Caco-2 (cell line): Measurements from ENCODE around the gene ALOX5. TPM values are rescaled to one million over a fixed set of nuclear protein-coding genes. Genes with fewer than 3 reads are reported as not detected.

Source experiments
- BruUV-seq: library from RNA; stranded (reverse); fragments of 400-500 nt; replicated peaks from 2 replicates; lab custom pipeline; 2021; lab: Mats Ljungman, UMichigan
- CTCF ChIA-PET: fragments of 300-600 bp; sonication (Branson Sonifier 250); formaldehyde crosslinking; loops from one replicate; lab custom pipeline; 2022; ENCODE audit warnings: antibody characterized with exemption; lab: Charles Lee
- POLR2A ChIA-PET: fragments of 300-600 bp; sonication (Branson Sonifier 250); formaldehyde crosslinking; loops from one replicate; lab custom pipeline; 2022; ENCODE audit warnings: antibody characterized with exemption; lab: Charles Lee
- DNase-seq, 2 experiments: peaks; one replicate each; pipeline versions ENCODE4 v3.0.0 to v3.0.0-alpha.2; 2020 to 2022
- H3K27me3 ChIP-seq: replicated peaks from 2 replicates; pipeline ENCODE4 v1.6.0; 2011; ENCODE audit warnings: low read length; ENCODE audit not compliant: control insufficient read depth, insufficient read depth
- H3K36me3 ChIP-seq: 2 replicates; pipeline ENCODE4 v1.5.1; 2011; ENCODE audit warnings: low read length; ENCODE audit not compliant: control insufficient read depth, insufficient read depth
- H3K4me1 ChIP-seq: fragments of 250-450 bp; sonication (Bioruptor Pico); 2 replicates; pipeline ENCODE4 v1.5.1; 2020; ENCODE audit warnings: mild to moderate bottlenecking
- H3K4me3 ChIP-seq: 2 replicates; pipeline ENCODE4 v1.5.1; 2011; ENCODE audit warnings: low read depth, mild to moderate bottlenecking, control low read depth, low read length
- H3K9me3 ChIP-seq: fragments of 250-450 bp; sonication (Bioruptor Pico); 2 replicates; pipeline ENCODE4 v1.5.1; 2020; ENCODE audit warnings: mild to moderate bottlenecking, moderate library complexity
- H3K27ac Mint-ChIP-seq: one replicate; pipeline ENCODE4 v1.8.0; 2022; ENCODE audit warnings: mixed read lengths; ENCODE audit not compliant: unreplicated experiment
- H3K27me3 Mint-ChIP-seq: one replicate; pipeline ENCODE4 v1.8.0; 2022; ENCODE audit warnings: mixed read lengths; ENCODE audit not compliant: insufficient read depth, unreplicated experiment
- H3K36me3 Mint-ChIP-seq: one replicate; pipeline ENCODE4 v1.8.0; 2022; ENCODE audit warnings: mild to moderate bottlenecking, mixed read lengths; ENCODE audit not compliant: insufficient read depth, unreplicated experiment
- H3K4me1 Mint-ChIP-seq: one replicate; pipeline ENCODE4 v1.8.0; 2022; ENCODE audit warnings: low read depth, mixed read lengths; ENCODE audit not compliant: unreplicated experiment
- H3K4me3 Mint-ChIP-seq: one replicate; pipeline ENCODE4 v1.8.0; 2022; ENCODE audit warnings: mild to moderate bottlenecking, moderate library complexity, mixed read lengths; ENCODE audit not compliant: unreplicated experiment
- H3K9me3 Mint-ChIP-seq: one replicate; pipeline ENCODE4 v1.8.0; 2022; ENCODE audit warnings: mixed read lengths; ENCODE audit not compliant: unreplicated experiment
- CTCF ChIP-seq, 2 experiments: fragments of 200-600 bp in 1 of 2; IDR thresholded peaks; 1 replicate in 1 of 2; 2 replicates in 1 of 2; pipeline versions ENCODE4 v1.5.1 to v1.8.0; 2011 to 2022; ENCODE audit warnings: antibody characterized with exemption in 1 of 2, control low read depth in 1 of 2, inconsistent platforms in 1 of 2, low read depth in 1 of 2, low read length in 1 of 2, mild to moderate bottlenecking in 1 of 2, moderate library complexity in 1 of 2; ENCODE audit not compliant: insufficient read depth in 1 of 2, severe bottlenecking in 1 of 2, unreplicated experiment in 1 of 2
- intact Hi-C: fragments of 100-400 bp; cut with micrococcal nuclease; formaldehyde crosslinking; loops from one replicate; pipeline ENCODE4 v1.10.0; 2022; ENCODE audit not compliant: unreplicated experiment
- total RNA-seq: library from RNA; stranded (reverse); gene quantifications from 2 replicates; pipeline ENCODE4 v1.2.3, GENCODE V29; 2022

Gene ALOX5
- total RNA-seq, 1 experiment from 2014 or later = not detected

- DNase-seq = no peak
- BruUV-seq = no TSS peak
- TF ChIP-seq CTCF (IDR thresholded peaks at IDR 0.05; ENCODE audit: insufficient read depth in 1 of 2, low read depth in 1 of 2, low read length in 1 of 2, severe bottlenecking in 1 of 2, unreplicated experiment in 1 of 2) = no peak
- ChIA-PET CTCF (no interaction called here), POLR2A (no interaction called here)
- Mint-ChIP-seq H3K27me3 (peaks cover 33% of the 10 kb centered on the region), H3K4me3 (no peak overlapping the region), H3K9me3 (no peaks in the 10 kb centered on the region), H3K4me1 (no peaks in the 10 kb centered on the region), H3K27ac (no peak overlapping the region), H3K36me3 (no peaks in the 10 kb centered on the region)
- Histone ChIP-seq H3K36me3 (no peaks in the 10 kb centered on the region), H3K4me3 (no peak overlapping the region), H3K9me3 (no peaks in the 10 kb centered on the region), H3K4me1 (peaks cover 9% of the 10 kb centered on the region), H3K27me3 (peaks cover 13% of the 10 kb centered on the region)
- intact Hi-C loops = loop anchor here (5.0 to 10.0 kb wide), 2 partner anchors 119 to 367 kb away; partner anchors contain the start of gene ZNF22
Observed at GRCh38 chr10:45371560-45371959, 2.5 kb upstream of the ALOX5 start.

GRCh38 chr10:45372251-45372951, 1.6 kb upstream of the ALOX5 start:
- Histone ChIP-seq H3K27me3 (peaks cover 13% of the 10 kb centered on the region), H3K4me3 (no peak overlapping the region), H3K9me3 (no peaks in the 10 kb centered on the region), H3K36me3 (no peaks in the 10 kb centered on the region), H3K4me1 (peaks cover 9% of the 10 kb centered on the region)
- DNase-seq = no peak
- BruUV-seq = no TSS peak
- Mint-ChIP-seq H3K4me1 (no peaks in the 10 kb centered on the region), H3K27me3 (peaks cover 37% of the 10 kb centered on the region), H3K36me3 (no peaks in the 10 kb centered on the region), H3K9me3 (no peaks in the 10 kb centered on the region), H3K4me3 (no peak overlapping the region), H3K27ac (no peak overlapping the region)
- intact Hi-C loops = loop anchor here (5.0 to 10.0 kb wide), 2 partner anchors 120 to 368 kb away; partner anchors contain the start of gene ZNF22
- no peak for TF ChIP-seq CTCF (IDR thresholded peaks at IDR 0.05; ENCODE audit: insufficient read depth in 1 of 2, low read depth in 1 of 2, low read length in 1 of 2, severe bottlenecking in 1 of 2, unreplicated experiment in 1 of 2)
- POLR2A ChIA-PET = no interaction called here
- CTCF ChIA-PET = no interaction called here

GRCh38 chr10:45373003-45373575, 927 bp upstream of the ALOX5 start:
- ChIA-PET CTCF (no interaction called here), POLR2A (no interaction called here)
- no peak for TF ChIP-seq CTCF (IDR thresholded peaks at IDR 0.05; ENCODE audit: insufficient read depth in 1 of 2, low read depth in 1 of 2, low read length in 1 of 2, severe bottlenecking in 1 of 2, unreplicated experiment in 1 of 2)
- Mint-ChIP-seq H3K9me3 (no peaks in the 10 kb centered on the region), H3K4me3 (peak overlapping the region; percentile 82), H3K27ac (no peak overlapping the region), H3K4me1 (no peaks in the 10 kb centered on the region), H3K36me3 (no peaks in the 10 kb centered on the region), H3K27me3 (peaks cover 41% of the 10 kb centered on the region)
- no TSS peak for BruUV-seq
- H3K36me3 ChIP-seq = no peaks in the 10 kb centered on the region
- peaks cover 9% of the 10 kb centered on the region for H3K4me1 ChIP-seq
- H3K4me3 ChIP-seq = peak overlapping the region; percentile 21
- peaks cover 13% of the 10 kb centered on the region for H3K27me3 ChIP-seq
- DNase-seq = peak in 1 of 2 experiments; percentile 30
- no peaks in the 10 kb centered on the region for H3K9me3 ChIP-seq
- intact Hi-C loops = loop anchor here (5.0 to 10.0 kb wide), 2 partner anchors 121 to 368 kb away; partner anchors contain the start of gene ZNF22
